CD14-positive monocyte (primary cell): ENCODE measurements around the gene SRC. TPM values are rescaled to one million over a fixed set of nuclear protein-coding genes. Genes with fewer than 3 reads are reported as not detected.

ENCODE experiments used
- DNase-seq, 3 donors: peaks; one replicate each; pipeline ENCODE4 v3.0.0-alpha.2; 2011 to 2022
- H2AFZ ChIP-seq: 2 replicates; pipeline ENCODE4 v1.6.0; 2012; ENCODE audit warnings: mild to moderate bottlenecking, low read depth, low read length, inconsistent platforms; ENCODE audit not compliant: insufficient read depth, poor library complexity, severe bottlenecking
- H3K27ac ChIP-seq, 2 donors: 1 replicate in 1 of 2; 2 replicates in 1 of 2; pipeline ENCODE4 v1.5.1; 2012 to 2013; ENCODE audit warnings: low read length in 2 of 2, control low read depth in 1 of 2, inconsistent platforms in 1 of 2, low read depth in 1 of 2, mild to moderate bottlenecking in 1 of 2
- H3K27me3 ChIP-seq, 2 donors: one replicate each; pipeline versions ENCODE4 v1.6.0 to v1.6.1; 2011 to 2013; ENCODE audit warnings: low read length in 2 of 2; ENCODE audit not compliant: control insufficient read depth in 2 of 2, insufficient read depth in 2 of 2
- H3K36me3 ChIP-seq, 2 donors: replicated peaks in 1 of 2; 1 replicate in 1 of 2; 2 replicates in 1 of 2; pipeline versions ENCODE4 v1.5.1 to v1.6.1; 2012 to 2013; ENCODE audit warnings: low read length in 2 of 2, control low read depth in 1 of 2, inconsistent platforms in 1 of 2, mild to moderate bottlenecking in 1 of 2; ENCODE audit not compliant: insufficient read depth in 2 of 2, control insufficient read depth in 1 of 2
- H3K4me1 ChIP-seq, 2 donors: 1 replicate in 1 of 2; 2 replicates in 1 of 2; pipeline versions ENCODE4 v1.5.1 to v1.6.1; 2012 to 2013; ENCODE audit warnings: low read length in 2 of 2, control low read depth in 1 of 2, inconsistent platforms in 1 of 2, mild to moderate bottlenecking in 1 of 2, moderate library complexity in 1 of 2; ENCODE audit not compliant: insufficient read depth in 2 of 2, control insufficient read depth in 1 of 2
- H3K4me2 ChIP-seq: replicated peaks from 2 replicates; pipeline ENCODE3; 2012; ENCODE audit warnings: low read length, moderate library complexity, mild to moderate bottlenecking; ENCODE audit not compliant: poor library complexity, severe bottlenecking; ENCODE audit errors: extremely low read depth
- H3K4me3 ChIP-seq, 3 experiments: fragments of 200-600 bp in 1 of 3; sonication (generic) in 1 of 3; replicated peaks in 1 of 3; 1 replicate in 2 of 3; 2 replicates in 1 of 3; pipeline ENCODE4 v1.5.1; 2011 to 2013; ENCODE audit warnings: low read length in 3 of 3, mild to moderate bottlenecking in 3 of 3, control low read depth in 2 of 3, low read depth in 2 of 3, inconsistent platforms in 1 of 3, moderate library complexity in 1 of 3
- H3K79me2 ChIP-seq: 2 replicates; pipeline ENCODE4 v1.6.0; 2012; ENCODE audit warnings: mild to moderate bottlenecking, control low read depth, inconsistent platforms, low read length, moderate library complexity; ENCODE audit not compliant: insufficient read depth
- H3K9ac ChIP-seq: 2 replicates; pipeline ENCODE4 v1.6.0; 2017; ENCODE audit warnings: low read length, mild to moderate bottlenecking; ENCODE audit not compliant: insufficient read depth, poor library complexity, severe bottlenecking
- H3K9me3 ChIP-seq, 2 donors: replicated peaks in 1 of 2; 1 replicate in 1 of 2; 2 replicates in 1 of 2; pipeline versions ENCODE4 v1.5.1 to v1.6.1; 2012 to 2013; ENCODE audit warnings: low read length in 2 of 2, control low read depth in 1 of 2; ENCODE audit not compliant: control insufficient read depth in 1 of 2, insufficient read depth in 1 of 2
- H4K20me1 ChIP-seq: 2 replicates; pipeline ENCODE4 v1.6.0; 2012; ENCODE audit warnings: mild to moderate bottlenecking, low read length, control low read depth, moderate library complexity; ENCODE audit not compliant: insufficient read depth
- H3K27ac Mint-ChIP-seq, 7 donors: one replicate each; pipeline ENCODE4 v1.8.0; 2020; ENCODE audit warnings: mild to moderate bottlenecking in 7 of 7, mixed read lengths in 7 of 7, moderate library complexity in 6 of 7, inconsistent platforms in 2 of 7
- H3K27me3 Mint-ChIP-seq, 3 donors: one replicate each; pipeline ENCODE4 v1.8.0; 2021 to 2022; ENCODE audit warnings: low read depth in 3 of 3, mild to moderate bottlenecking in 3 of 3, mixed read lengths in 3 of 3, moderate library complexity in 3 of 3, inconsistent platforms in 1 of 3
- H3K36me3 Mint-ChIP-seq, 2 donors: one replicate each; pipeline ENCODE4 v1.8.0; 2020; ENCODE audit warnings: mixed read lengths in 2 of 2, inconsistent platforms in 1 of 2, mild to moderate bottlenecking in 1 of 2
- H3K4me1 Mint-ChIP-seq: one replicate; pipeline ENCODE4 v1.8.0; 2020; ENCODE audit warnings: mild to moderate bottlenecking, mixed read lengths
- H3K4me3 Mint-ChIP-seq, 2 donors: one replicate each; pipeline ENCODE4 v1.8.0; 2020; ENCODE audit warnings: mild to moderate bottlenecking in 2 of 2, mixed read lengths in 2 of 2, moderate library complexity in 1 of 2
- H3K9me3 Mint-ChIP-seq, 7 donors: one replicate each; pipeline ENCODE4 v1.8.0; 2020 to 2022; ENCODE audit warnings: mixed read lengths in 7 of 7, mild to moderate bottlenecking in 6 of 7, moderate library complexity in 6 of 7, inconsistent platforms in 2 of 7
- CTCF ChIP-seq: fragments of 200-600 bp; IDR thresholded peaks from one replicate; pipeline ENCODE4 v1.8.0; 2022; ENCODE audit warnings: antibody characterized with exemption, mild to moderate bottlenecking
- WGBS: methylation state at CpG from one replicate; pipeline ENCODE4 v1.1.5; 2013; ENCODE audit warnings: missing lambda C conversion rate; ENCODE audit not compliant: insufficient coverage; 5-methylcytosine and 5-hydroxymethylcytosine counted together
- intact Hi-C, 2 donors: fragments of 100-400 bp; cut with micrococcal nuclease; formaldehyde crosslinking; loops; one replicate each; pipeline versions ENCODE4 v1.15.0 to v1.15.1; 2023
- polyA plus RNA-seq, 3 donors: library from polyadenylated mRNA; depleted of rRNA in 1 of 3; unstranded in 2 of 3; stranded (reverse) in 1 of 3; fragments of 300-500 nt in 2 of 3; fragments of >200 nt in 1 of 3; fragmentation: Illumina TruSeq in 2 of 3; gene quantifications; 1 replicate in 2 of 3; 2 replicates in 1 of 3; pipeline ENCODE4 v1.2.3, GENCODE V29; 2012 to 2021

Gene SRC
- polyA plus RNA-seq, 3 donors, result 4.9 to 55.1 (median 6.8) TPM

GRCh38 chr20:37375227-37375626, 29.3 kb downstream of the SRC start:
- peaks cover 36% of the 10 kb centered on the region for H3K4me1 Mint-ChIP-seq
- Histone ChIP-seq H2AFZ (no peak overlapping the region), H3K9ac (no peak overlapping the region), H3K36me3 (peaks cover 0 to 11% of the 10 kb centered on the region in 2 donors), H3K9me3 (no peaks in the 10 kb centered on the region), H3K4me1 (peaks cover 18 to 28% of the 10 kb centered on the region in 2 donors), H3K27me3 (no peaks in the 10 kb centered on the region), H3K79me2 (no peaks in the 10 kb centered on the region), H3K27ac (no peak overlapping the region), H4K20me1 (peaks cover 3% of the 10 kb centered on the region), H3K4me3 (no peak overlapping the region), H3K4me2 (no peak overlapping the region)
- H3K27ac Mint-ChIP-seq, result no peak overlapping the region
- H3K4me3 Mint-ChIP-seq, result no peak overlapping the region
- intact Hi-C loops, result no loop called here
- H3K9me3 Mint-ChIP-seq, result no peaks in the 10 kb centered on the region
- H3K27me3 Mint-ChIP-seq, result peaks cover 0 to 2% (median 0%) of the 10 kb centered on the region in 3 donors
- WGBS, result no CpG with 5 or more reads among the region's 4 CpGs
- no peak for DNase-seq
- H3K36me3 Mint-ChIP-seq, result peaks cover 21 to 37% of the 10 kb centered on the region in 2 donors
- no peak for TF ChIP-seq CTCF

DNA sequence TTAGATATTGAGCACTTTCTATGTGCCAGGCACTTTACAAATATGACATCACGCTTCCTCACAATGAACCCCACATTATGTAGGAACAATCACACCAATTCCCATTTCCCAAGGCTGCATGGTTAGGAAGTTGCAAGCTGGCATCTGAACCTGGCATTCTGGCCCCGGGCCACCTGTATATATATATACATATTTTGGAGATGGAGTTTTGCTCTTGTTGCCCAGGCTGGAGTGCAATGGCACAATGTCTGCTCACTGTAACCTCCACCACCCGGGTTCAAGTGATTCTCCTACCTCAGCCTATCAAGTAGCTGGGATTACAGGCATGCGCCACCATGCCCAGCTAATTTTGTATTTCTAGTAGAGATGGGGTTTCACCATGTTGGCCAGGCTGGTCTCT, 30.4 kb downstream of the SRC start:
- H3K4me3 Mint-ChIP-seq, result no peak overlapping the region
- Histone ChIP-seq H2AFZ (no peak overlapping the region), H3K4me3 (no peak overlapping the region), H4K20me1 (peaks cover 3% of the 10 kb centered on the region), H3K9me3 (no peaks in the 10 kb centered on the region), H3K79me2 (no peaks in the 10 kb centered on the region), H3K27me3 (no peaks in the 10 kb centered on the region), H3K4me2 (no peak overlapping the region), H3K9ac (no peak overlapping the region), H3K4me1 (peaks cover 24 to 30% of the 10 kb centered on the region in 2 donors), H3K27ac (no peak overlapping the region), H3K36me3 (peaks cover 0 to 11% of the 10 kb centered on the region in 2 donors)
- H3K27ac Mint-ChIP-seq, result no peak overlapping the region
- no CpG with 5 or more reads among the region's 4 CpGs for WGBS
- no peak for TF ChIP-seq CTCF
- intact Hi-C loops, result no loop called here
- H3K27me3 Mint-ChIP-seq, result peaks cover 0 to 2% (median 0%) of the 10 kb centered on the region in 3 donors
- H3K36me3 Mint-ChIP-seq, result peaks cover 22 to 42% of the 10 kb centered on the region in 2 donors
- peaks cover 36% of the 10 kb centered on the region for H3K4me1 Mint-ChIP-seq
- H3K9me3 Mint-ChIP-seq, result no peaks in the 10 kb centered on the region
- no peak for DNase-seq
